IMR-90 (cell line): ENCODE data around the gene HDAC8. TPM values are rescaled to one million over a fixed set of nuclear protein-coding genes. Genes with fewer than 3 reads are reported as not detected.

ENCODE experiments used
- ATAC-seq: fragments of 200-7000 bp; cut with Tn5 transposase; 2 replicates; pipeline ENCODE4 v1.9.1; 2020; ENCODE audit warnings: low read depth, mild to moderate bottlenecking, moderate library complexity
- BruUV-seq: library from RNA; stranded (reverse); fragments of 400-500 nt; replicated peaks from 2 replicates; lab custom pipeline; 2021; lab: Mats Ljungman, UMichigan
- CTCF ChIA-PET: fragments of 300-600 bp; formaldehyde crosslinking; extraction: SDS; loops from one replicate; lab custom pipeline; 2021; ENCODE audit warnings: antibody characterized with exemption; lab: Yijun Ruan, JAX
- POLR2A ChIA-PET: fragments of 300-600 bp; sonication (Branson Sonifier 250); formaldehyde crosslinking; loops from one replicate; lab custom pipeline; 2022; ENCODE audit warnings: antibody characterized with exemption; ENCODE audit not compliant: unreplicated experiment; lab: Charles Lee
- DNase-seq: peaks from one replicate; pipeline ENCODE4 v3.0.0; 2013
- H2AFZ ChIP-seq: replicated peaks from 2 replicates; pipeline ENCODE3; 2013; ENCODE audit warnings: low read length, mild to moderate bottlenecking; ENCODE audit not compliant: poor library complexity
- H2AK5ac ChIP-seq: 2 replicates; pipeline ENCODE4 v1.6.1; 2013; ENCODE audit warnings: low read depth, low read length, inconsistent platforms
- H2AK9ac ChIP-seq: replicated peaks from 2 replicates; pipeline ENCODE3; 2013; ENCODE audit warnings: mild to moderate bottlenecking, low read depth, low read length, moderate library complexity; ENCODE audit not compliant: poor library complexity
- H2BK120ac ChIP-seq: 2 replicates; pipeline ENCODE4 v1.6.1; 2013; ENCODE audit warnings: low read depth, low read length, inconsistent platforms
- H2BK15ac ChIP-seq: 3 replicates; pipeline ENCODE4 v1.6.1; 2013; ENCODE audit warnings: low read depth, low read length, inconsistent platforms
- H2BK20ac ChIP-seq: 2 replicates; pipeline ENCODE4 v1.6.1; 2013; ENCODE audit warnings: low read depth, mild to moderate bottlenecking, inconsistent platforms, low read length, moderate library complexity
- H2BK5ac ChIP-seq: 2 replicates; pipeline ENCODE4 v1.6.1; 2013; ENCODE audit warnings: mild to moderate bottlenecking, low read depth, low read length, inconsistent platforms; ENCODE audit not compliant: poor library complexity, severe bottlenecking
- H3K14ac ChIP-seq: replicated peaks from 2 replicates; pipeline ENCODE4 v1.6.1; 2013; ENCODE audit warnings: low read depth, low read length, inconsistent platforms
- H3K18ac ChIP-seq: 2 replicates; pipeline ENCODE4 v1.6.1; 2013; ENCODE audit warnings: low read depth, low read length, control low read depth
- H3K23ac ChIP-seq: 2 replicates; pipeline ENCODE4 v1.6.1; 2013; ENCODE audit warnings: low read depth, low read length, inconsistent platforms
- H3K27ac ChIP-seq: 2 replicates; pipeline ENCODE4 v1.5.1; 2013; ENCODE audit warnings: mild to moderate bottlenecking, control low read depth, low read length; ENCODE audit not compliant: insufficient read depth
- H3K27me3 ChIP-seq: 2 replicates; pipeline ENCODE4 v1.6.1; 2013; ENCODE audit warnings: low read length; ENCODE audit not compliant: control insufficient read depth, insufficient read depth
- H3K36me3 ChIP-seq: 2 replicates; pipeline ENCODE4 v1.6.1; 2013; ENCODE audit warnings: low read length, mixed read lengths; ENCODE audit not compliant: control insufficient read depth, insufficient read depth
- H3K4ac ChIP-seq: 2 replicates; pipeline ENCODE4 v1.6.1; 2013; ENCODE audit warnings: low read depth, low read length, inconsistent platforms
- H3K4me1 ChIP-seq: 2 replicates; pipeline ENCODE4 v1.6.1; 2013; ENCODE audit warnings: low read length, mixed read lengths; ENCODE audit not compliant: control insufficient read depth, insufficient read depth
- H3K4me2 ChIP-seq: 2 replicates; pipeline ENCODE4 v1.6.1; 2013; ENCODE audit warnings: low read depth, mild to moderate bottlenecking, control low read depth, low read length, moderate library complexity
- H3K4me3 ChIP-seq: 2 replicates; pipeline ENCODE4 v1.5.1; 2013; ENCODE audit warnings: low read depth, mild to moderate bottlenecking, control low read depth, low read length, moderate library complexity; ENCODE audit not compliant: insufficient read depth
- H3K56ac ChIP-seq: 2 replicates; pipeline ENCODE4 v1.6.1; 2013; ENCODE audit warnings: low read length, inconsistent platforms; ENCODE audit not compliant: insufficient read depth; ENCODE audit errors: extremely low read depth
- H3K79me1 ChIP-seq, 2 experiments: 2 replicates each; pipeline ENCODE4 v1.6.1; 2013; ENCODE audit warnings: low read length in 2 of 2, inconsistent platforms in 1 of 2, low read depth in 1 of 2
- H3K9ac ChIP-seq: 2 replicates; pipeline ENCODE4 v1.6.1; 2013; ENCODE audit warnings: low read depth, low read length, control low read depth
- H3K9me1 ChIP-seq: 2 replicates; pipeline ENCODE4 v1.6.1; 2013; ENCODE audit warnings: low read length, inconsistent platforms; ENCODE audit not compliant: insufficient read depth
- H3K9me3 ChIP-seq: 2 replicates; pipeline ENCODE4 v1.6.1; 2013; ENCODE audit warnings: low read length; ENCODE audit not compliant: control insufficient read depth, insufficient read depth
- H4K20me1 ChIP-seq: 2 replicates; pipeline ENCODE4 v1.6.1; 2013; ENCODE audit warnings: low read length, inconsistent platforms; ENCODE audit not compliant: insufficient read depth
- H4K5ac ChIP-seq: 2 replicates; pipeline ENCODE4 v1.6.1; 2013; ENCODE audit warnings: mild to moderate bottlenecking, low read depth, low read length, control low read depth
- H4K8ac ChIP-seq, 2 experiments: 2 replicates each; pipeline ENCODE4 v1.6.1; 2013; ENCODE audit warnings: low read depth in 2 of 2, low read length in 2 of 2, control low read depth in 1 of 2, inconsistent platforms in 1 of 2
- H4K91ac ChIP-seq: 2 replicates; pipeline ENCODE4 v1.6.1; 2013; ENCODE audit warnings: low read depth, low read length, inconsistent platforms; ENCODE audit not compliant: insufficient read depth
- MXI1 ChIP-seq: IDR thresholded peaks from 2 replicates; pipeline ENCODE4 v1.6.1; 2012; ENCODE audit warnings: low read depth, mild to moderate bottlenecking, low read length, moderate library complexity, borderline replicate concordance
- RAD21 ChIP-seq: IDR thresholded peaks from 2 replicates; pipeline ENCODE4 v1.6.1; 2012; ENCODE audit warnings: low read length, improper control_type of control experiment
- SMC3 ChIP-seq: fragments of 150-350 bp; IDR thresholded peaks from 2 replicates; pipeline ENCODE4 v1.6.1; 2016; ENCODE audit warnings: low read depth, mild to moderate bottlenecking, antibody characterized with exemption, low read length, moderate library complexity
- WGBS, 2 experiments: methylation state at CpG; one replicate each; pipeline versions ENCODE4 v1.1.5 to v1.1.7; 2013; ENCODE audit warnings: missing lambda C conversion rate in 2 of 2; ENCODE audit not compliant: insufficient read length in 1 of 2; ENCODE audit errors: extremely low coverage in 2 of 2; 5-methylcytosine and 5-hydroxymethylcytosine counted together
- dilution Hi-C: fragments of 300-500 bp; cut with HindIII; formaldehyde crosslinking; loops from one replicate; pipeline ENCODE4 v1.14.3; 2018; ENCODE audit warnings: low sequenced_read_pairs; ENCODE audit not compliant: unreplicated experiment
- in situ Hi-C: fragments of 300-500 bp; cut with MboI; formaldehyde crosslinking; loops from 3 replicates; pipeline ENCODE4 v1.14.3; 2019; ENCODE audit warnings: low sequenced_read_pairs, inconsistent platforms, mixed read lengths
- intact Hi-C: fragments of 100-400 bp; cut with micrococcal nuclease; formaldehyde crosslinking; loops from 2 replicates; pipeline ENCODE4 v1.10.0; 2022
- polyA plus RNA-seq, 3 experiments: library from polyadenylated mRNA; depleted of rRNA; stranded (reverse); fragments of >200 nt; gene quantifications; 2 replicates each; pipeline ENCODE4 v1.2.3, GENCODE V29; 2012; ENCODE audit warnings: low replicate concordance in 1 of 3
- total RNA-seq: library from RNA; depleted of rRNA; stranded (reverse); fragments of >200 nt; gene quantifications from 2 replicates; pipeline ENCODE4 v1.2.3, GENCODE V29; 2012
- TF ChIP-seq, protein P1 (sequence below): conservative IDR thresholded peaks from 2 replicates; pipeline ENCODE4 v1.5.1; 2012; ENCODE audit warnings: mild to moderate bottlenecking, low read depth, low read length, improper control_type of control experiment

Gene HDAC8
- total and polyA plus RNA-seq, 2 of the 4 experiments (the other 2 are of a cell fraction): 16.1 to 28.5 TPM

DNA sequence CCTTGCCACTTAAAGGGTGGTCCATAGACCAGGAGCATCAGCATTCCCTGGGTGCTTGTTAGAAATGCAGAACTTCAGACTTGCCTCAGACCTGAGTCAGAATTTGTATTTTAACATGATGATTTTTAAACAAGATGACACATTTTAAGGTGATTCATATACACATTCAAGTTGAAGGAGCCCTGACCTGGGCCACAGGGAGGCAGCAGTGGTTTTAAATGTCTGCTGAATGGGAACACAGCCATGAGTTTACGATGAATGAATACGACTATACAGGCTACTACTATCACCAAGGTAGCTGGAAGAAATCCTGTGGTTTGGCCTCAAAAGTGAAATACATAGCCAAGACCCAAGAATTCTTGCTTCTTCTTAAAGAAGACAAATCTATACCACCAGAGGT, 2.9 kb downstream of the HDAC8 start:
- no peak overlapping the region for H4K8ac ChIP-seq
- no peak overlapping the region for H3K9ac ChIP-seq
- H3K4me3 ChIP-seq: no peak overlapping the region
- no peak overlapping the region for H3K27ac ChIP-seq
- H4K5ac ChIP-seq: no peak overlapping the region
- peaks cover 0 to 3% of the 10 kb centered on the region in 2 experiments; a peak in 2 of 4 replicates for H3K79me1 ChIP-seq
- H3K27me3 ChIP-seq: peaks cover 3% of the 10 kb centered on the region
- dilution Hi-C loops: no loop called here
- H3K56ac ChIP-seq: no peak overlapping the region
- intact Hi-C loops: loop anchor here (5.0 kb wide), 1 partner anchor 143 kb away; the partner anchor contains the start of gene PHKA1
- no peak overlapping the region for H3K4me2 ChIP-seq
- H2AK5ac ChIP-seq: no peak overlapping the region
- ChIA-PET POLR2A (no interaction called here), CTCF (interaction anchor here (0.6 kb wide), 1 partner anchor 964 kb away, joined by 3 read pairs; no protein-coding TSS in a partner anchor)
- in situ Hi-C loops: loop anchor here (10.0 kb wide), 1 partner anchor 145 kb away; the partner anchor contains the start of gene PHKA1
- no peak overlapping the region for H3K18ac ChIP-seq
- no TSS peak for BruUV-seq
- no peak overlapping the region for H2AFZ ChIP-seq
- TF ChIP-seq RAD21 (peak; percentile 45), SMC3 (peak; percentile 49), MXI1 (no peak)
- TF ChIP-seq, protein P1, sequence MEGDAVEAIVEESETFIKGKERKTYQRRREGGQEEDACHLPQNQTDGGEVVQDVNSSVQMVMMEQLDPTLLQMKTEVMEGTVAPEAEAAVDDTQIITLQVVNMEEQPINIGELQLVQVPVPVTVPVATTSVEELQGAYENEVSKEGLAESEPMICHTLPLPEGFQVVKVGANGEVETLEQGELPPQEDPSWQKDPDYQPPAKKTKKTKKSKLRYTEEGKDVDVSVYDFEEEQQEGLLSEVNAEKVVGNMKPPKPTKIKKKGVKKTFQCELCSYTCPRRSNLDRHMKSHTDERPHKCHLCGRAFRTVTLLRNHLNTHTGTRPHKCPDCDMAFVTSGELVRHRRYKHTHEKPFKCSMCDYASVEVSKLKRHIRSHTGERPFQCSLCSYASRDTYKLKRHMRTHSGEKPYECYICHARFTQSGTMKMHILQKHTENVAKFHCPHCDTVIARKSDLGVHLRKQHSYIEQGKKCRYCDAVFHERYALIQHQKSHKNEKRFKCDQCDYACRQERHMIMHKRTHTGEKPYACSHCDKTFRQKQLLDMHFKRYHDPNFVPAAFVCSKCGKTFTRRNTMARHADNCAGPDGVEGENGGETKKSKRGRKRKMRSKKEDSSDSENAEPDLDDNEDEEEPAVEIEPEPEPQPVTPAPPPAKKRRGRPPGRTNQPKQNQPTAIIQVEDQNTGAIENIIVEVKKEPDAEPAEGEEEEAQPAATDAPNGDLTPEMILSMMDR: 0 out of 2 replicates have a peak, but pooled peaks have one; percentile 28
- no peak overlapping the region for H2BK20ac ChIP-seq
- H3K4ac ChIP-seq: no peak overlapping the region
- peak; percentile 86 for DNase-seq
- peak; percentile 27 for ATAC-seq
- no peaks in the 10 kb centered on the region for H3K9me1 ChIP-seq
- H2BK120ac ChIP-seq: no peak overlapping the region
- no peak overlapping the region for H4K91ac ChIP-seq
- H4K20me1 ChIP-seq: no peaks in the 10 kb centered on the region
- peaks cover 10% of the 10 kb centered on the region for H3K36me3 ChIP-seq
- no peak overlapping the region for H3K23ac ChIP-seq
- no peak overlapping the region for H2AK9ac ChIP-seq
- H3K9me3 ChIP-seq: no peaks in the 10 kb centered on the region
- 20% methylated on average over 2 of the region's 2 CpGs; no CpG with 5 or more reads in 1 of the 2 experiments for WGBS, 2 experiments
- no peak overlapping the region for H3K14ac ChIP-seq
- no peak overlapping the region for H2BK5ac ChIP-seq
- no peak overlapping the region for H2BK15ac ChIP-seq
- H3K4me1 ChIP-seq: no peaks in the 10 kb centered on the region
